Fibroblast of lung (primary cell): Measurements from ENCODE around the gene ADNP2. TPM values are rescaled to one million over a fixed set of nuclear protein-coding genes. Genes with fewer than 3 reads are reported as not detected.

Experiments
- DNase-seq, 2 donors: peaks; one replicate each; pipeline versions ENCODE4 v3.0.0 to v3.0.0-alpha.2; 2010; ENCODE audit warnings: low read depth in 2 of 2
- H2AFZ ChIP-seq: 2 replicates; pipeline ENCODE4 v1.5.1; 2012; ENCODE audit warnings: low read length, control low read depth, inconsistent platforms
- H3K27ac ChIP-seq: 2 replicates; pipeline ENCODE4 v1.5.1; 2011; ENCODE audit warnings: low read length, control low read depth; ENCODE audit not compliant: insufficient read depth
- H3K27me3 ChIP-seq: 2 replicates; pipeline ENCODE4 v1.5.1; 2011; ENCODE audit warnings: mild to moderate bottlenecking, low read length; ENCODE audit not compliant: control insufficient read depth, insufficient read depth
- H3K36me3 ChIP-seq: 2 replicates; pipeline ENCODE4 v1.5.1; 2011; ENCODE audit warnings: low read length; ENCODE audit not compliant: control insufficient read depth, insufficient read depth
- H3K4me1 ChIP-seq: 2 replicates; pipeline ENCODE4 v1.5.1; 2011; ENCODE audit warnings: low read length; ENCODE audit not compliant: control insufficient read depth, insufficient read depth; ENCODE audit errors: extremely low read depth
- H3K4me2 ChIP-seq: 2 replicates; pipeline ENCODE4 v1.5.1; 2011; ENCODE audit warnings: low read length, control low read depth; ENCODE audit not compliant: insufficient read depth; ENCODE audit errors: extremely low read depth
- H3K4me3 ChIP-seq, 4 experiments: fragments of 200-600 bp in 1 of 4; sonication (generic) in 1 of 4; replicated peaks in 1 of 4; 2 replicates each; pipeline ENCODE4 v1.5.1; 2011 to 2016; ENCODE audit warnings: low read length in 4 of 4, low read depth in 3 of 4, mild to moderate bottlenecking in 3 of 4, control low read depth in 2 of 4, inconsistent platforms in 1 of 4, mixed read lengths in 1 of 4; ENCODE audit not compliant: insufficient read depth in 1 of 4; ENCODE audit errors: control extremely low read depth in 1 of 4
- H3K79me2 ChIP-seq: 2 replicates; pipeline ENCODE4 v1.5.1; 2012; ENCODE audit warnings: mild to moderate bottlenecking, low read length, inconsistent platforms; ENCODE audit not compliant: control insufficient read depth, insufficient read depth
- H3K9ac ChIP-seq: 2 replicates; pipeline ENCODE4 v1.5.1; 2011; ENCODE audit warnings: mild to moderate bottlenecking, low read length, control low read depth; ENCODE audit not compliant: insufficient read depth
- H3K9me3 ChIP-seq: 2 replicates; pipeline ENCODE4 v1.5.1; 2012; ENCODE audit warnings: low read depth, low read length; ENCODE audit not compliant: control insufficient read depth, insufficient read depth
- H4K20me1 ChIP-seq: 2 replicates; pipeline ENCODE4 v1.5.1; 2011; ENCODE audit warnings: low read length; ENCODE audit not compliant: control insufficient read depth, insufficient read depth; ENCODE audit errors: extremely low read depth
- EZH2 ChIP-seq: IDR thresholded peaks from 2 replicates; pipeline ENCODE4 v1.5.1; 2012; ENCODE audit warnings: low read length, control low read depth, mild to moderate bottlenecking; ENCODE audit errors: missing control alignments
- polyA plus RNA-seq, 2 donors: library from polyadenylated mRNA; depleted of rRNA in 1 of 2; stranded (reverse) in 1 of 2; unstranded in 1 of 2; fragments of >200 nt; gene quantifications; 2 replicates each; pipeline ENCODE4 v1.2.1, GENCODE V29; 2011 to 2012; ENCODE audit warnings: missing spikeins in 1 of 2
- total RNA-seq: library from RNA; depleted of rRNA; stranded (reverse); fragments of >200 nt; gene quantifications from 2 replicates; pipeline ENCODE4 v1.2.1, GENCODE V29; 2014
- TF ChIP-seq, protein P1 (sequence below), 2 donors: IDR thresholded peaks in 1 of 2; conservative IDR thresholded peaks in 1 of 2; 1 replicate in 1 of 2; 2 replicates in 1 of 2; pipeline ENCODE4 v1.5.1; 2011 to 2012; ENCODE audit warnings: low read length in 2 of 2, control low read depth in 1 of 2, inconsistent platforms in 1 of 2, low read depth in 1 of 2, mild to moderate bottlenecking in 1 of 2

Gene ADNP2
- total and polyA plus RNA-seq, 2 donors (not counting 1 experiment from before 2014, with no cell fraction given): 9.4 to 17.3 TPM

DNA sequence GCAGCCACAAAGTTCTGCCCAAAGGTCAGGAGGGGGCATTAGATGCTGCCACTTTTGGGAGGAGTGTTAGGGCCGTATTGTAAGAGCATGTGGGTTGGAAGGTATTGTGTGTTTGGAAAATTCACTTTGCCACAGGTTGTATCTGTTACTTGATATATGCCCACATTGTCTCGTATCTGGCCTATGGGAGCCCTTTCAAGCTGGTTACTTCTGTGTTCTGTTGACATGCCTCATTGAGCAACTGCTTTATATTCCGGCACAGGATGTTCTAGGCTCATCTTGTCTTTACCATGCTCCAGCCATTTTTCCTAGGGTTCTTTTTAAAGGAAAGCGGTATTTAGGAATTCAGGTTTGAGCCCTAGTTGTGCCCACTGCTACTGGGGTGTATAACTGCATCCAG, 6.0 kb downstream of the ADNP2 start:
- Histone ChIP-seq H3K4me2 (no peak overlapping the region), H3K79me2 (peaks cover 76% of the 10 kb centered on the region), H3K9me3 (no peaks in the 10 kb centered on the region), H3K9ac (no peak overlapping the region), H3K27me3 (no peaks in the 10 kb centered on the region), H3K4me1 (no peaks in the 10 kb centered on the region), H3K36me3 (no peaks in the 10 kb centered on the region), H2AFZ (no peak overlapping the region), H3K4me3 (no peak overlapping the region), H3K27ac (no peak overlapping the region), H4K20me1 (peaks cover 1% of the 10 kb centered on the region)
- DNase-seq: no peak
- TF ChIP-seq EZH2: no peak
- TF ChIP-seq, protein P1, sequence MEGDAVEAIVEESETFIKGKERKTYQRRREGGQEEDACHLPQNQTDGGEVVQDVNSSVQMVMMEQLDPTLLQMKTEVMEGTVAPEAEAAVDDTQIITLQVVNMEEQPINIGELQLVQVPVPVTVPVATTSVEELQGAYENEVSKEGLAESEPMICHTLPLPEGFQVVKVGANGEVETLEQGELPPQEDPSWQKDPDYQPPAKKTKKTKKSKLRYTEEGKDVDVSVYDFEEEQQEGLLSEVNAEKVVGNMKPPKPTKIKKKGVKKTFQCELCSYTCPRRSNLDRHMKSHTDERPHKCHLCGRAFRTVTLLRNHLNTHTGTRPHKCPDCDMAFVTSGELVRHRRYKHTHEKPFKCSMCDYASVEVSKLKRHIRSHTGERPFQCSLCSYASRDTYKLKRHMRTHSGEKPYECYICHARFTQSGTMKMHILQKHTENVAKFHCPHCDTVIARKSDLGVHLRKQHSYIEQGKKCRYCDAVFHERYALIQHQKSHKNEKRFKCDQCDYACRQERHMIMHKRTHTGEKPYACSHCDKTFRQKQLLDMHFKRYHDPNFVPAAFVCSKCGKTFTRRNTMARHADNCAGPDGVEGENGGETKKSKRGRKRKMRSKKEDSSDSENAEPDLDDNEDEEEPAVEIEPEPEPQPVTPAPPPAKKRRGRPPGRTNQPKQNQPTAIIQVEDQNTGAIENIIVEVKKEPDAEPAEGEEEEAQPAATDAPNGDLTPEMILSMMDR (conservative IDR thresholded peaks at IDR 0.05 in 1 of 2, IDR thresholded peaks at IDR 0.05 in 1 of 2; ENCODE audit: low read depth in 1 of 2, low read length in 2 of 2): no peak

DNA sequence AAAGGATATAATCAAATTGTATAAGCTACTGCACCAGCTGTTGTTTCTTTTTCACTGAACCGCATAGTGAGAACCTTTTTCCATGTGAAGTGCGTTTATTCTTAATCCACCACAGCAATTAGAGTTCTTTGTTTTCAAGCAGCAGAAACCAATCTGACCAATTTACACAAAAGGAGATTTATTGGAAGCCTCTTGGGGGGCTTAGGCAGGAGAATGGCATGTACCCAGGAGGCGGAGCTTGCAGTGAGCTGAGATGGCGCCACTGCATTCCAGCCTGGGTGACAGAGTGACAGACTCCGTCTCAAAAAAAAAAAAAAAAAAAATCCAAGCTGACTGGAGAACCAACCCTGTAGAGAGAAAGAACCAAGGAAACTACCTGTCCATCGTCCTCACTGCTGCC, 10.0 kb downstream of the ADNP2 start:
- H3K4me3 ChIP-seq: no peak overlapping the region
- H3K79me2 ChIP-seq: peaks cover 56% of the 10 kb centered on the region
- H3K4me2 ChIP-seq: no peak overlapping the region
- H3K27me3 ChIP-seq: no peaks in the 10 kb centered on the region
- no peaks in the 10 kb centered on the region for H3K4me1 ChIP-seq
- H3K9me3 ChIP-seq: no peaks in the 10 kb centered on the region
- H3K9ac ChIP-seq: no peak overlapping the region
- H3K36me3 ChIP-seq: no peaks in the 10 kb centered on the region
- H4K20me1 ChIP-seq: no peaks in the 10 kb centered on the region
- DNase-seq: no peak
- no peak overlapping the region for H3K27ac ChIP-seq
- TF ChIP-seq, protein P1 (conservative IDR thresholded peaks at IDR 0.05 in 1 of 2, IDR thresholded peaks at IDR 0.05 in 1 of 2; ENCODE audit: low read depth in 1 of 2, low read length in 2 of 2): no peak
- TF ChIP-seq EZH2: no peak
- H2AFZ ChIP-seq: no peak overlapping the region

DNA sequence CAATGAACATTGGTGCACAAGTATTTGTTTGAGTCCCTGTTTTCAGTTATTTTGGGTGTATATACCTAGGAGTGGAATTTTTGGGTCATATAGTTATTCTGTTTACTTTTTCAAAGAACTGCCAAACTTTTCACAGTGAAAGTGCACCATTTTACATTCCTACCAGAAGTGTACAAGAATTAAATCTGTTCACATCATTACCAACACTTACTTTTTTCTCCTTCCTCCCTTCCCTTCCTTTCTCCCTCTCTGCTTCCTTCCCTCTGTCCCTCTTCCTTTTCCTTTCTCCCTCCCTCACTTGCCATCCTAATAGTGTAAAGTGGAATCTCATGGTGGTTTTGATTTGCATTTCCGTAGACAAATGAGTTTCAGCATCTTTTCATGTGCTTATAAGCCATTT, 11.9 kb downstream of the ADNP2 start:
- no peak overlapping the region for H2AFZ ChIP-seq
- H3K4me3 ChIP-seq: no peak overlapping the region
- no peaks in the 10 kb centered on the region for H3K27me3 ChIP-seq
- H4K20me1 ChIP-seq: no peaks in the 10 kb centered on the region
- H3K27ac ChIP-seq: no peak overlapping the region
- no peaks in the 10 kb centered on the region for H3K36me3 ChIP-seq
- no peaks in the 10 kb centered on the region for H3K4me1 ChIP-seq
- H3K79me2 ChIP-seq: peaks cover 53% of the 10 kb centered on the region
- H3K9ac ChIP-seq: no peak overlapping the region
- TF ChIP-seq EZH2: no peak
- TF ChIP-seq, protein P1 (conservative IDR thresholded peaks at IDR 0.05 in 1 of 2, IDR thresholded peaks at IDR 0.05 in 1 of 2; ENCODE audit: low read depth in 1 of 2, low read length in 2 of 2): no peak
- DNase-seq: no peak
- no peaks in the 10 kb centered on the region for H3K9me3 ChIP-seq
- no peak overlapping the region for H3K4me2 ChIP-seq
